ENCODE measurements around the gene IRGQ.

IRGQ gene

GRCh38 chr19:43634872-43635560 is 39.1 kb upstream of the IRGQ start:
- Mint-ChIP-seq H3K9me3 (no peaks in the 10 kb centered on the region), H3K4me1 (peaks cover 9% of the 10 kb centered on the region), H3K36me3 (ENCODE audit: insufficient read depth) (peaks cover 3% of the 10 kb centered on the region), H3K27me3 (peaks cover 63% of the 10 kb centered on the region), H3K4me3 (no peak overlapping the region), H3K27ac (ENCODE audit: low read depth) (no peak overlapping the region)
- ATAC-seq (replicated peaks; ENCODE audit: extremely low read depth, poor library complexity, severe bottlenecking): no peak
- DNase-seq (ENCODE audit: low spot score in 2 of 2): no peak

- peaks cover 3% of the 10 kb centered on the region for H3K36me3 Mint-ChIP-seq (ENCODE audit: insufficient read depth)
- no peak overlapping the region for H3K27ac Mint-ChIP-seq (ENCODE audit: low read depth)
- no peak for ATAC-seq (replicated peaks; ENCODE audit: extremely low read depth, poor library complexity, severe bottlenecking)
- peaks cover 9% of the 10 kb centered on the region for H3K4me1 Mint-ChIP-seq
- no peaks in the 10 kb centered on the region for H3K9me3 Mint-ChIP-seq
- H3K27me3 Mint-ChIP-seq: peaks cover 62% of the 10 kb centered on the region
- no peak for DNase-seq (ENCODE audit: low spot score in 2 of 2)
- H3K4me3 Mint-ChIP-seq: no peak overlapping the region
These were observed 38.6 kb upstream of the IRGQ start for GRCh38 chr19:43634506-43634871.

- DNase-seq (ENCODE audit: low spot score in 2 of 2) (no peak), ATAC-seq (replicated peaks; ENCODE audit: extremely low read depth, poor library complexity, severe bottlenecking) (no peak)
- Mint-ChIP-seq H3K27me3 (peaks cover 58% of the 10 kb centered on the region), H3K9me3 (no peaks in the 10 kb centered on the region), H3K36me3 (ENCODE audit: insufficient read depth) (peaks cover under 1% of the 10 kb centered on the region), H3K4me3 (no peak overlapping the region), H3K27ac (ENCODE audit: low read depth) (no peak overlapping the region), H3K4me1 (peaks cover 6% of the 10 kb centered on the region)
These were observed 38.1 kb upstream of the IRGQ start for GRCh38 chr19:43634068-43634467.

GRCh38 chr19:43633520-43633919 is 37.6 kb upstream of the IRGQ start:
- Mint-ChIP-seq H3K27ac (ENCODE audit: low read depth) (no peak overlapping the region), H3K9me3 (no peaks in the 10 kb centered on the region)

GRCh38 chr19:43631491-43631890 is 35.6 kb upstream of the IRGQ start:
- Mint-ChIP-seq H3K4me3 (no peak overlapping the region), H3K27me3 (peaks cover 49% of the 10 kb centered on the region), H3K4me1 (peaks cover 5% of the 10 kb centered on the region), H3K27ac (ENCODE audit: low read depth) (no peak overlapping the region), H3K36me3 (ENCODE audit: insufficient read depth) (peaks cover 1% of the 10 kb centered on the region), H3K9me3 (no peaks in the 10 kb centered on the region)
- ATAC-seq (replicated peaks; ENCODE audit: extremely low read depth, poor library complexity, severe bottlenecking) (no peak), DNase-seq (ENCODE audit: low spot score in 2 of 2) (no peak)

More at GRCh38 chr19:43633520-43633919, 37.6 kb upstream of the IRGQ start:
- DNase-seq (ENCODE audit: low spot score in 2 of 2): no peak
- H3K4me3 Mint-ChIP-seq: no peak overlapping the region
- ATAC-seq (replicated peaks; ENCODE audit: extremely low read depth, poor library complexity, severe bottlenecking): no peak
- no peaks in the 10 kb centered on the region for H3K36me3 Mint-ChIP-seq (ENCODE audit: insufficient read depth)
- H3K27me3 Mint-ChIP-seq: peaks cover 52% of the 10 kb centered on the region
- peaks cover under 1% of the 10 kb centered on the region for H3K4me1 Mint-ChIP-seq

GRCh38 chr19:43628646-43629326 is 32.9 kb upstream of the IRGQ start:
- DNase-seq (ENCODE audit: low spot score in 2 of 2): no peak
- Mint-ChIP-seq H3K27me3 (peaks cover 33% of the 10 kb centered on the region), H3K4me3 (no peak overlapping the region), H3K4me1 (peaks cover 16% of the 10 kb centered on the region), H3K9me3 (no peaks in the 10 kb centered on the region), H3K27ac (ENCODE audit: low read depth) (no peak overlapping the region), H3K36me3 (ENCODE audit: insufficient read depth) (peaks cover 3% of the 10 kb centered on the region)
- no peak for ATAC-seq (replicated peaks; ENCODE audit: extremely low read depth, poor library complexity, severe bottlenecking)

- Mint-ChIP-seq H3K4me3 (no peak overlapping the region), H3K36me3 (ENCODE audit: insufficient read depth) (peaks cover 3% of the 10 kb centered on the region), H3K9me3 (no peaks in the 10 kb centered on the region), H3K27me3 (peaks cover 18% of the 10 kb centered on the region), H3K27ac (ENCODE audit: low read depth) (no peak overlapping the region), H3K4me1 (peaks cover 17% of the 10 kb centered on the region)
- ATAC-seq (replicated peaks; ENCODE audit: extremely low read depth, poor library complexity, severe bottlenecking): no peak
- no peak for DNase-seq (ENCODE audit: low spot score in 2 of 2)
These were observed 30.9 kb upstream of the IRGQ start for GRCh38 chr19:43626838-43627237.

- Mint-ChIP-seq H3K9me3 (no peaks in the 10 kb centered on the region), H3K36me3 (ENCODE audit: insufficient read depth) (peaks cover 3% of the 10 kb centered on the region), H3K27ac (ENCODE audit: low read depth) (no peak overlapping the region), H3K4me3 (no peak overlapping the region), H3K27me3 (peaks cover 18% of the 10 kb centered on the region), H3K4me1 (peaks cover 17% of the 10 kb centered on the region)
- DNase-seq (ENCODE audit: low spot score in 2 of 2) (no peak), ATAC-seq (replicated peaks; ENCODE audit: extremely low read depth, poor library complexity, severe bottlenecking) (no peak)
These were observed 30.1 kb upstream of the IRGQ start for GRCh38 chr19:43625918-43626579.

GRCh38 chr19:43624933-43625332 is 29.0 kb upstream of the IRGQ start:
- H3K9me3 Mint-ChIP-seq: no peaks in the 10 kb centered on the region
- no peak overlapping the region for H3K4me3 Mint-ChIP-seq
- H3K36me3 Mint-ChIP-seq (ENCODE audit: insufficient read depth): peaks cover 3% of the 10 kb centered on the region
- H3K27me3 Mint-ChIP-seq: peaks cover 18% of the 10 kb centered on the region
- ATAC-seq (replicated peaks; ENCODE audit: extremely low read depth, poor library complexity, severe bottlenecking) (peak; percentile 82), DNase-seq (ENCODE audit: low spot score in 2 of 2) (peak; percentile 74 to 81)
- H3K4me1 Mint-ChIP-seq: peaks cover 21% of the 10 kb centered on the region
- H3K27ac Mint-ChIP-seq (ENCODE audit: low read depth): no peak overlapping the region

- Mint-ChIP-seq H3K4me1 (peaks cover 27% of the 10 kb centered on the region), H3K36me3 (ENCODE audit: insufficient read depth) (peaks cover 10% of the 10 kb centered on the region), H3K27ac (ENCODE audit: low read depth) (peak overlapping the region; percentile 17), H3K9me3 (no peaks in the 10 kb centered on the region), H3K27me3 (peaks cover 18% of the 10 kb centered on the region), H3K4me3 (no peak overlapping the region)
- ATAC-seq (replicated peaks; ENCODE audit: extremely low read depth, poor library complexity, severe bottlenecking) (no peak), DNase-seq (ENCODE audit: low spot score in 2 of 2) (no peak)
These were observed 28.1 kb upstream of the IRGQ start for GRCh38 chr19:43623889-43624670.

GRCh38 chr19:43622956-43623355 is 27.0 kb upstream of the IRGQ start:
- no peak overlapping the region for H3K4me3 Mint-ChIP-seq
- peaks cover 13% of the 10 kb centered on the region for H3K36me3 Mint-ChIP-seq (ENCODE audit: insufficient read depth)
- DNase-seq (ENCODE audit: low spot score in 2 of 2) (no peak), ATAC-seq (replicated peaks; ENCODE audit: extremely low read depth, poor library complexity, severe bottlenecking) (no peak)
- H3K27me3 Mint-ChIP-seq: peaks cover 16% of the 10 kb centered on the region
- H3K27ac Mint-ChIP-seq (ENCODE audit: low read depth): no peak overlapping the region
- H3K4me1 Mint-ChIP-seq: peaks cover 31% of the 10 kb centered on the region
- no peaks in the 10 kb centered on the region for H3K9me3 Mint-ChIP-seq

- Mint-ChIP-seq H3K4me3 (no peak overlapping the region), H3K36me3 (ENCODE audit: insufficient read depth) (peaks cover 11% of the 10 kb centered on the region), H3K27ac (ENCODE audit: low read depth) (no peak overlapping the region), H3K27me3 (peaks cover 7% of the 10 kb centered on the region), H3K4me1 (peaks cover 32% of the 10 kb centered on the region), H3K9me3 (no peaks in the 10 kb centered on the region)
- DNase-seq (ENCODE audit: low spot score in 2 of 2): no peak
- no peak for ATAC-seq (replicated peaks; ENCODE audit: extremely low read depth, poor library complexity, severe bottlenecking)
These were observed 26.1 kb upstream of the IRGQ start for GRCh38 chr19:43622070-43622469.

All from central memory CD8-positive, alpha-beta T cell (primary cell).